Rectal smooth muscle tissue (tissue), 1 donor: ENCODE data around the gene HK2.
"Not testable (repeated sequence)": the region's sequence is repeated elsewhere in the genome, so short reads cannot be mapped to it uniquely, and the experiment has no call there.

Experiments
- H3K27ac ChIP-seq: one replicate; pipeline ENCODE4 v1.7.0; 2013; ENCODE audit warnings: low read depth, low read length, inconsistent platforms
- H3K27me3 ChIP-seq: one replicate; pipeline ENCODE4 v1.7.0; 2013; ENCODE audit warnings: low read length; ENCODE audit not compliant: control insufficient read depth, insufficient read depth
- H3K36me3 ChIP-seq: one replicate; pipeline ENCODE4 v1.7.0; 2013; ENCODE audit warnings: low read length; ENCODE audit not compliant: control insufficient read depth, insufficient read depth
- H3K4me1 ChIP-seq: one replicate; pipeline ENCODE4 v1.7.0; 2013; ENCODE audit warnings: low read length; ENCODE audit not compliant: control insufficient read depth, insufficient read depth
- H3K4me3 ChIP-seq: one replicate; pipeline ENCODE4 v1.7.0; 2013; ENCODE audit warnings: low read length
- H3K9ac ChIP-seq: one replicate; pipeline ENCODE4 v1.7.0; 2013; ENCODE audit warnings: low read length

Gene HK2

GRCh38 chr2:74855114-74855707 lies 21.3 kb downstream of the HK2 start:
- not testable (repeated sequence) for H3K4me1 ChIP-seq, H3K9ac ChIP-seq, H3K36me3 ChIP-seq, H3K27ac ChIP-seq, H3K4me3 ChIP-seq, H3K27me3 ChIP-seq

- no peak overlapping the region for H3K9ac ChIP-seq
- no peak overlapping the region for H3K4me3 ChIP-seq
- no peaks in the 10 kb centered on the region for H3K27me3 ChIP-seq
- H3K4me1 ChIP-seq: no peaks in the 10 kb centered on the region
- no peaks in the 10 kb centered on the region for H3K36me3 ChIP-seq
- H3K27ac ChIP-seq: no peak overlapping the region
These were observed 22.2 kb downstream of the HK2 start for GRCh38 chr2:74856004-74856578.

- Histone ChIP-seq H3K4me3 (no peak overlapping the region), H3K9ac (no peak overlapping the region), H3K27me3 (no peaks in the 10 kb centered on the region), H3K4me1 (no peaks in the 10 kb centered on the region), H3K27ac (no peak overlapping the region), H3K36me3 (no peaks in the 10 kb centered on the region)
These were observed 22.7 kb downstream of the HK2 start for GRCh38 chr2:74856599-74856998.

GRCh38 chr2:74857215-74857614 lies 23.3 kb downstream of the HK2 start:
- Histone ChIP-seq H3K36me3 (no peaks in the 10 kb centered on the region), H3K4me3 (no peak overlapping the region), H3K9ac (no peak overlapping the region), H3K4me1 (no peaks in the 10 kb centered on the region), H3K27ac (no peak overlapping the region), H3K27me3 (no peaks in the 10 kb centered on the region)

DNA sequence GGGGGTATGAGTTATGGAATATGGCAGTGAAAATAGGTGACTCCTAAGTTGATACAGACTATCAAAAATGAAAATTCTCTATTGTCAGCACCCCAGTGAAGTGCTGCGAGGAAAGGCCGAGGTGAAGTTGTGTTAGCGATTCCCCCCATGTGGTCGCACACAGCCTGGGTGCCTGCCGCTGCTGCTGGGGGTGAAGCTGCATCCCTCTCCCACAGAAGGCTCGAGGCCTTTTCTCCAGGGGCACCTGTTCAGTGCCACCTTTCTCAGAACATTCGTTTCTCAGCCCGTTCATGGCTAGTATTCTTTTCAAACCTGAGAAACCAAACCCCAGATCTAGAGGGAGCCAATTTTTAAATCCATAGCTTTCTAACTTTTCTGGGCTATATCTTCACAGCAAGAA lies 23.8 kb downstream of the HK2 start:
- H3K9ac ChIP-seq: no peak overlapping the region
- H3K36me3 ChIP-seq: no peaks in the 10 kb centered on the region
- H3K4me1 ChIP-seq: no peaks in the 10 kb centered on the region
- no peak overlapping the region for H3K4me3 ChIP-seq
- H3K27ac ChIP-seq: no peak overlapping the region
- no peaks in the 10 kb centered on the region for H3K27me3 ChIP-seq

DNA sequence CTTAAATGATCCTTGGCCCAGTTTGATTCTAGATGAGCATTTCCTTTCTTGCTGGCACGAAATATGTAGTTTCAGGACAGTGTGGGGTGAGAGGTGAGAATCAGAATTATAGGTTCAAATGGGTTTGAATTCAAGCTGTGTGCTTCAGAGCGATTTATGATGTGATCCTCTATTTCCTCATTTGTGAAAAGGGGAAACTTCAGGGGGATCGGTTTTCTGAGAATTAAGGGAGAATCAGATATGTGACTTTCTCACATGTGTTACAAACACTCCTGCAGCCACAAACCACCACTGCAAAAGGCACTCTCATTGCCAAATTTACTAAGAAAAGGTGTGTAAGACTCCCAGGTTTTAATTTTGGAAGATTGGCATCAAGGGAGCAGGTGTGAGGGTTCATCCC lies 24.4 kb downstream of the HK2 start:
- Histone ChIP-seq H3K27ac (no peak overlapping the region), H3K27me3 (no peaks in the 10 kb centered on the region), H3K4me3 (no peak overlapping the region), H3K36me3 (no peaks in the 10 kb centered on the region), H3K4me1 (no peaks in the 10 kb centered on the region), H3K9ac (no peak overlapping the region)

DNA sequence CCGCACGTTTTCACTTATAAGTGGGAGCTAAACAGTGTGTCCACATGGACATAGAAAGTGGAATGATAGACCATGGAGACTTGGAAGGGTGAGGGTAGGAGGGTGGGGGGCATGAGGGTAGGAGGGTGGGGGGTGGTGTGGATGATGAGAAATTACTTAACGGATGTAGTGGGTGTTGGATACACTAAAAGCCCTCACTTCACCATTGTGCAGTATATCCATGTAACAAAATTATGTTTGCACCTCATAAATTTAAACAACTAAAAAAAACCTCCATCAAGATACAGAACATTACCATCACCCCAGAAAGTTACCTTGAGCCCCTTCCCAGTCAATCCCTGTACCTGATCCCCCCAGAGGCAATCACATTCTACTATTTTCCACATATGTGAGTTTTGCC lies 26.2 kb downstream of the HK2 start:
- Histone ChIP-seq H3K4me1 (no peaks in the 10 kb centered on the region), H3K4me3 (no peak overlapping the region), H3K27ac (no peak overlapping the region), H3K27me3 (no peaks in the 10 kb centered on the region), H3K36me3 (no peaks in the 10 kb centered on the region), H3K9ac (no peak overlapping the region)

DNA sequence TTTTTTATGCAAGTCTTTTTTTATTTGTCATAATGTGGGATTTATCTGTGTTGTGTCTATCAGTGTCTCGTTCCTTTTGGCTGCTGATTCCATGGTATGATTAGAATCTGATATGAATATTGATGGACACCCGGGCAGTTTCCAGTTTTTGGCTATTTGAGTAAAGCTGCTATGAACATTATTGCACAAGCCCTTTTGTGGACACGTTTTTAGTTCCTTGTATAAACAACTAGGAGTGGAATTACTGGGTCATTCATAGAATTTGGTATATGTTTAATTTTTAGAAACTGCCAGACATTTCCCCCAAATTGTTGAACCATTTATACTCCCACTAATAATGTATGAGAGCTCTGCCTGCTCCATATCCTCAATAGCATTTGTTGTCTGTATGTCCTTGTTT lies 26.6 kb downstream of the HK2 start:
- Histone ChIP-seq H3K27ac (no peak overlapping the region), H3K36me3 (no peaks in the 10 kb centered on the region), H3K27me3 (no peaks in the 10 kb centered on the region), H3K4me3 (no peak overlapping the region), H3K9ac (no peak overlapping the region), H3K4me1 (no peaks in the 10 kb centered on the region)

GRCh38 chr2:74861531-74861930 lies 27.6 kb downstream of the HK2 start:
- H3K27me3 ChIP-seq: no peaks in the 10 kb centered on the region
- no peak overlapping the region for H3K27ac ChIP-seq
- H3K4me1 ChIP-seq: no peaks in the 10 kb centered on the region
- H3K36me3 ChIP-seq: no peaks in the 10 kb centered on the region
- no peak overlapping the region for H3K4me3 ChIP-seq
- H3K9ac ChIP-seq: no peak overlapping the region

DNA sequence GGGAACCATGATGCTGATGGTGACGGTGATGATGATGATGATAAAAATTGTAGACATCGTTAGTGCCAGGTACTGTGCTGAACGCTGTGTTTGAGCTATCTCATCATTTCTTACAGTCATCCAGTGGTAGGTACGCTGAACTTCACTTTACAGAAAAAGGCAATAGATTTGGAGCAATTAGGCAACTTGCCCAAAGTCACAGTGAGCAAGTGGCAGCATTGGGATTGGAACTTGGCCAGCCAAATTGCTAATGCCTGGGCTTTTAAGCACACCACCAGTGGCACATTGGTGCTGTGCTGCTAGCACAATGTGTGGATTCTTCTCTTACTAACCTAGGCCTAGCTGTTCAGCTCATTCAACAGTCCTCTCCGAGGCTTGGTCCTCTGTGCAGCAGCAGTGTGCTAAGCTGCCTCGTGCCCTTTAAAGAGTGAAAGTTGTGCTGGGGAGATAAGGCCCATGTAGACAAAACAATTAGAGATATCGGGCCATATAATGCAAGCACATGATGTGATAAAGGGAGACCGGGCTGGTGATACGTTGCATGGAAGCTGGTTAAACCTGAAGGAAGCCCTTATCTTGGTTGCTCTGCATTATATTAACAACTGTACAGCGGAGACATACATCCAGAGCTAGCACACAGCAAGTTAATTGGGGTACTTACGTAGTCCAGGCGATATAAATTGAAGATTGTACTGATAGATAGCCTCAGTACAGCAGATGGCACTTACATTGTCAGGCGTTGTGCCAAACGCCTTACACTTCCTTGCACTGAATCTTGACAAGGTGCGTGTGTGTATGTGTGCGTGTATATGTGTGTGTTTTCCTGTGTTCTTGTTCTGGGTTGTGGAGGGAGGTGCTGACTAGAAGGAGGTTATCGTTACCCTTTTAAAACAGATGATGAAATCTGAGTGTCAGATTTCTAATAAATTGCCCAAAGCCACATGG lies 28.4 kb downstream of the HK2 start:
- no peaks in the 10 kb centered on the region for H3K4me1 ChIP-seq
- no peak overlapping the region for H3K9ac ChIP-seq
- H3K27me3 ChIP-seq: no peaks in the 10 kb centered on the region

GRCh38 chr2:74863802-74864248 lies 29.9 kb downstream of the HK2 start:
- Histone ChIP-seq H3K9ac (no peak overlapping the region), H3K36me3 (no peaks in the 10 kb centered on the region), H3K4me1 (no peaks in the 10 kb centered on the region), H3K27ac (no peak overlapping the region), H3K4me3 (no peak overlapping the region), H3K27me3 (no peaks in the 10 kb centered on the region)

More for the DNA sequence above, 28.4 kb downstream of the HK2 start:
- Histone ChIP-seq H3K36me3 (no peaks in the 10 kb centered on the region), H3K4me3 (no peak overlapping the region), H3K27ac (no peak overlapping the region)

- Histone ChIP-seq H3K27me3 (no peaks in the 10 kb centered on the region), H3K27ac (no peak overlapping the region), H3K36me3 (no peaks in the 10 kb centered on the region), H3K4me1 (no peaks in the 10 kb centered on the region), H3K9ac (no peak overlapping the region), H3K4me3 (no peak overlapping the region)
These were observed 31.1 kb downstream of the HK2 start for GRCh38 chr2:74864728-74865722.
